PC-9 (cell line): ENCODE results near the gene SLC4A4. TPM values are rescaled to one million over a fixed set of nuclear protein-coding genes. Genes with fewer than 3 reads are reported as not detected.

Experiments used
- BruUV-seq: library from RNA; stranded (reverse); fragments of 400-500 nt; replicated peaks from 2 replicates; lab custom pipeline; 2021; lab: Mats Ljungman, UMichigan
- CTCF ChIA-PET: fragments of 300-600 bp; sonication (Branson Sonifier 250); formaldehyde crosslinking; loops from one replicate; lab custom pipeline; 2022; ENCODE audit warnings: antibody characterized with exemption; lab: Charles Lee
- POLR2A ChIA-PET: fragments of 300-600 bp; sonication (Branson Sonifier 250); formaldehyde crosslinking; loops from one replicate; lab custom pipeline; 2022; ENCODE audit warnings: antibody characterized with exemption; ENCODE audit not compliant: unreplicated experiment; lab: Charles Lee
- DNase-seq, 2 experiments: peaks; one replicate each; pipeline versions ENCODE4 v3.0.0 to v3.0.0-alpha.2; 2015 to 2022; ENCODE audit warnings: mixed read lengths in 1 of 2
- H2AFZ ChIP-seq: fragments of 200-600 bp; sonication (generic); 2 replicates; pipeline ENCODE4 v1.8.1; 2017; ENCODE audit warnings: antibody characterized with exemption
- H3F3A ChIP-seq: fragments of 200-600 bp; sonication (generic); 2 replicates; pipeline ENCODE4 v1.8.1; 2017; ENCODE audit warnings: antibody characterized with exemption, mild to moderate bottlenecking, low read depth; ENCODE audit not compliant: insufficient read depth
- H3K27ac ChIP-seq: fragments of 200-600 bp; sonication (generic); 2 replicates; pipeline ENCODE4 v1.6.1; 2016; ENCODE audit warnings: mixed run types
- H3K27me3 ChIP-seq: fragments of 200-600 bp; sonication (generic); 2 replicates; pipeline ENCODE4 v1.6.1; 2016; ENCODE audit warnings: low read depth, mixed run types; ENCODE audit not compliant: insufficient read depth
- H3K36me3 ChIP-seq: fragments of 200-600 bp; sonication (generic); 2 replicates; pipeline ENCODE4 v1.6.1; 2016; ENCODE audit warnings: low read depth, mixed run types
- H3K4me1 ChIP-seq: fragments of 200-600 bp; sonication (generic); replicated peaks from 2 replicates; pipeline ENCODE4 v1.6.1; 2016; ENCODE audit warnings: mixed run types; ENCODE audit not compliant: insufficient read depth
- H3K4me2 ChIP-seq: fragments of 200-600 bp; sonication (generic); 2 replicates; pipeline ENCODE4 v1.6.1; 2017; ENCODE audit warnings: mixed run types
- H3K4me3 ChIP-seq: fragments of 200-600 bp; sonication (generic); 2 replicates; pipeline ENCODE4 v1.6.1; 2016; ENCODE audit warnings: mixed run types
- H3K79me2 ChIP-seq: fragments of 200-600 bp; sonication (generic); 2 replicates; pipeline ENCODE4 v1.6.1; 2017; ENCODE audit warnings: low read depth, mixed run types
- H3K9me2 ChIP-seq: fragments of 200-600 bp; sonication (generic); 2 replicates; pipeline ENCODE4 v1.8.1; 2017; ENCODE audit warnings: mild to moderate bottlenecking; ENCODE audit not compliant: insufficient read depth
- H3K9me3 ChIP-seq: fragments of 200-600 bp; sonication (generic); 2 replicates; pipeline ENCODE4 v1.8.1; 2016; ENCODE audit warnings: low read depth; ENCODE audit not compliant: insufficient read depth
- H4K20me1 ChIP-seq: fragments of 200-600 bp; sonication (generic); 2 replicates; pipeline ENCODE4 v1.8.1; 2017; ENCODE audit not compliant: insufficient read depth
- EZH2 ChIP-seq: fragments of 200-600 bp; sonication (generic); IDR thresholded peaks from 2 replicates; pipeline ENCODE4 v1.8.0; 2017; ENCODE audit warnings: antibody characterized with exemption, low read depth
- intact Hi-C: fragments of 100-400 bp; cut with micrococcal nuclease; formaldehyde crosslinking; loops from one replicate; pipeline ENCODE4 v1.10.0; 2022; ENCODE audit not compliant: unreplicated experiment
- total RNA-seq: library from RNA; stranded (reverse); gene quantifications from 2 replicates; pipeline ENCODE4 v1.2.3, GENCODE V29; 2021
- TF ChIP-seq, protein P1 (sequence below): fragments of 200-600 bp; sonication (generic); conservative IDR thresholded peaks from 2 replicates; pipeline ENCODE4 v1.6.1; 2017; ENCODE audit warnings: mixed run types, antibody characterized with exemption, mild to moderate bottlenecking, moderate library complexity

Gene SLC4A4
- total RNA-seq, 1 experiment from 2014 or later: 0.44 TPM

- no peak overlapping the region for H2AFZ ChIP-seq
- no peaks in the 10 kb centered on the region for H3K79me2 ChIP-seq
- POLR2A ChIA-PET: no interaction called here
- H3K4me1 ChIP-seq: no peaks in the 10 kb centered on the region
- H3K9me3 ChIP-seq: no peaks in the 10 kb centered on the region
- H3K4me2 ChIP-seq: no peak overlapping the region
- no peaks in the 10 kb centered on the region for H4K20me1 ChIP-seq
- no peak overlapping the region for H3K27ac ChIP-seq
- CTCF ChIA-PET: no interaction called here
- no peaks in the 10 kb centered on the region for H3K36me3 ChIP-seq
- H3K9me2 ChIP-seq: no peaks in the 10 kb centered on the region
- intact Hi-C loops: no loop called here
- BruUV-seq: no TSS peak
- H3F3A ChIP-seq: no peaks in the 10 kb centered on the region
- DNase-seq: no peak
- no peak for TF ChIP-seq EZH2
- TF ChIP-seq, protein P1, sequence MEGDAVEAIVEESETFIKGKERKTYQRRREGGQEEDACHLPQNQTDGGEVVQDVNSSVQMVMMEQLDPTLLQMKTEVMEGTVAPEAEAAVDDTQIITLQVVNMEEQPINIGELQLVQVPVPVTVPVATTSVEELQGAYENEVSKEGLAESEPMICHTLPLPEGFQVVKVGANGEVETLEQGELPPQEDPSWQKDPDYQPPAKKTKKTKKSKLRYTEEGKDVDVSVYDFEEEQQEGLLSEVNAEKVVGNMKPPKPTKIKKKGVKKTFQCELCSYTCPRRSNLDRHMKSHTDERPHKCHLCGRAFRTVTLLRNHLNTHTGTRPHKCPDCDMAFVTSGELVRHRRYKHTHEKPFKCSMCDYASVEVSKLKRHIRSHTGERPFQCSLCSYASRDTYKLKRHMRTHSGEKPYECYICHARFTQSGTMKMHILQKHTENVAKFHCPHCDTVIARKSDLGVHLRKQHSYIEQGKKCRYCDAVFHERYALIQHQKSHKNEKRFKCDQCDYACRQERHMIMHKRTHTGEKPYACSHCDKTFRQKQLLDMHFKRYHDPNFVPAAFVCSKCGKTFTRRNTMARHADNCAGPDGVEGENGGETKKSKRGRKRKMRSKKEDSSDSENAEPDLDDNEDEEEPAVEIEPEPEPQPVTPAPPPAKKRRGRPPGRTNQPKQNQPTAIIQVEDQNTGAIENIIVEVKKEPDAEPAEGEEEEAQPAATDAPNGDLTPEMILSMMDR: no peak
- no peak overlapping the region for H3K4me3 ChIP-seq
- no peaks in the 10 kb centered on the region for H3K27me3 ChIP-seq
Measured at GRCh38 chr4:71449878-71450277, 111.1 kb downstream of the SLC4A4 start.

DNA sequence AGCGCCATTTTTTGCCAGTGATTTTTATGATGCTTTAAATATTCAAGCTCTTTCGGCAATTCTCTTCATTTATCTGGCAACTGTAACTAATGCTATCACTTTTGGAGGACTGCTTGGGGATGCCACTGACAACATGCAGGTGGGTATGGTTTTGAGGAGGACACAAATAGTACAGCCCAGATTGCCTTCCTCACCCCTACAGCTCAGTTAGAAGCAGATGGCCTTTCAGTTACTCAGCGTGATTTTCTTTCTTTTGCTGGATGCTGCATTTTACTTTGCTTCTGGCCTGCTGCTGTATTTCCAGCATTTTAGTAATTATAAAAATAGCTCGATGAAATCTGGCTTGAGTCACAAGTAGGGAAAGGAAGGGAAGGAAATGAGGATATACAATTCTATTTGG lies 114.7 kb downstream of the SLC4A4 start:
- no peak overlapping the region for H3K4me3 ChIP-seq
- H3K79me2 ChIP-seq: no peaks in the 10 kb centered on the region
- no peak overlapping the region for H2AFZ ChIP-seq
- POLR2A ChIA-PET: no interaction called here
- intact Hi-C loops: no loop called here
- CTCF ChIA-PET: no interaction called here
- H3K27me3 ChIP-seq: no peaks in the 10 kb centered on the region
- BruUV-seq: no TSS peak
- no peak overlapping the region for H3K4me2 ChIP-seq
- no peaks in the 10 kb centered on the region for H3K4me1 ChIP-seq
- no peaks in the 10 kb centered on the region for H4K20me1 ChIP-seq
- TF ChIP-seq EZH2: no peak
- TF ChIP-seq, protein P1: no peak
- H3K36me3 ChIP-seq: no peaks in the 10 kb centered on the region
- H3K9me2 ChIP-seq: no peaks in the 10 kb centered on the region
- H3K27ac ChIP-seq: no peak overlapping the region
- H3K9me3 ChIP-seq: no peaks in the 10 kb centered on the region
- no peak for DNase-seq
- no peaks in the 10 kb centered on the region for H3F3A ChIP-seq

DNA sequence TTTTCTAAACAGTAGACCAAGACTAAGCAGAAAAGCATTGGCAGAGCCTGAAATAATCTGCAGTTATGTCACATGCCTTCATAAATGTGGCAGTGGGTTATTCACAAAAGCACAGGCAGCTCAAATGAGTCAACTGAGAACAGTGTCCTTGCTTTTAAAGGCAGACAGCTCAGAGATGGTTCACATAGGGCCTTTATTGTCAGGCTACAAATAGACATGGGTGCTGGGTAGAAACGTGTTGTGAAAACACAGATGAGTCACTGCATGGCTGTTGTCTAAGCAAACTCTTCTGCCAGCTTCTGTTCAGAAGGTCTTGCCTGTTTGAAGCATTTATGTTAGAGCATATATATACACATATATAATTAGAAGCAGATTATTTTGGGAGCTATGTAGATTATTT lies 118.0 kb downstream of the SLC4A4 start:
- no peak overlapping the region for H3K4me3 ChIP-seq
- BruUV-seq: no TSS peak
- H3K27ac ChIP-seq: no peak overlapping the region
- ChIA-PET POLR2A (no interaction called here), CTCF (no interaction called here)
- no peak for DNase-seq
- no peaks in the 10 kb centered on the region for H3F3A ChIP-seq
- no peak overlapping the region for H3K4me2 ChIP-seq
- H3K79me2 ChIP-seq: no peaks in the 10 kb centered on the region
- TF ChIP-seq, protein P1: no peak
- TF ChIP-seq EZH2: no peak
- no peaks in the 10 kb centered on the region for H3K27me3 ChIP-seq
- no peaks in the 10 kb centered on the region for H3K9me3 ChIP-seq
- no peaks in the 10 kb centered on the region for H3K4me1 ChIP-seq
- no peaks in the 10 kb centered on the region for H4K20me1 ChIP-seq
- intact Hi-C loops: no loop called here
- no peaks in the 10 kb centered on the region for H3K9me2 ChIP-seq
- no peaks in the 10 kb centered on the region for H3K36me3 ChIP-seq
- no peak overlapping the region for H2AFZ ChIP-seq
